Pulmonary artery endothelial cell (primary cell): Measurements from ENCODE around the gene ZSWIM8. TPM values are rescaled to one million over a fixed set of nuclear protein-coding genes. Genes with fewer than 3 reads are reported as not detected.
"Not testable (repeated sequence)": the region's sequence is repeated elsewhere in the genome, so short reads cannot be mapped to it uniquely, and the experiment has no call there.

Experiments used
- DNase-seq: peaks from one replicate; pipeline ENCODE4 v3.0.0-alpha.2; 2011; ENCODE audit warnings: low read depth, low spot score
- total RNA-seq: library from RNA; depleted of rRNA; stranded (reverse); fragments of >200 nt; gene quantifications from 2 replicates; pipeline ENCODE4 v1.2.3, GENCODE V29; 2014

ZSWIM8 gene
- total RNA-seq: 31.5 and 39.8 TPM in 2 replicates

- DNase-seq: peak; percentile 88
Measured at GRCh38 chr10:73785211-73785720, at the start of gene ZSWIM8. Gene ZSWIM8 (plus strand): TSS chr10:73785606. CDS start chr10:73785879, 273 bp downstream.

- not testable (repeated sequence) for DNase-seq
Measured at GRCh38 chr10:73740501-73741254, 44.7 kb upstream of the ZSWIM8 start.

- no peak for DNase-seq
Measured at GRCh38 chr10:73742454-73742734, 43.0 kb upstream of the ZSWIM8 start.

GRCh38 chr10:73743327-73743904, 42.0 kb upstream of the ZSWIM8 start:
- no peak for DNase-seq

GRCh38 chr10:73743905-73744663, 41.3 kb upstream of the ZSWIM8 start, which contains the start of gene SEC24C:
Gene SEC24C (plus strand): TSS chr10:73744372. CDS start chr10:73746833, 2,461 bp downstream.
- peak; percentile 82 for DNase-seq

- peak; percentile 15 for DNase-seq
Measured at GRCh38 chr10:73744664-73744975, 40.8 kb upstream of the ZSWIM8 start.

- DNase-seq: no peak
Measured at GRCh38 chr10:73746721-73747120, 38.7 kb upstream of the ZSWIM8 start.

GRCh38 chr10:73750819-73751218, 34.6 kb upstream of the ZSWIM8 start:
- no peak for DNase-seq

- no peak for DNase-seq
Measured at GRCh38 chr10:73756183-73756582, 29.2 kb upstream of the ZSWIM8 start.

GRCh38 chr10:73758704-73759511, 26.5 kb upstream of the ZSWIM8 start:
- DNase-seq: no peak

- no peak for DNase-seq
Measured at GRCh38 chr10:73759512-73760115, 25.8 kb upstream of the ZSWIM8 start.

- no peak for DNase-seq
Measured at GRCh38 chr10:73761781-73762180, 23.6 kb upstream of the ZSWIM8 start.

GRCh38 chr10:73762915-73763314, 22.5 kb upstream of the ZSWIM8 start:
- no peak for DNase-seq

GRCh38 chr10:73763343-73763742, 22.1 kb upstream of the ZSWIM8 start:
- no peak for DNase-seq

- no peak for DNase-seq
Measured at GRCh38 chr10:73765066-73765465, 20.3 kb upstream of the ZSWIM8 start.

GRCh38 chr10:73768881-73769280, 16.5 kb upstream of the ZSWIM8 start:
- DNase-seq: no peak

- no peak for DNase-seq
Measured at GRCh38 chr10:73769396-73769795, 16.0 kb upstream of the ZSWIM8 start.

GRCh38 chr10:73771722-73772280, 13.6 kb upstream of the ZSWIM8 start:
- DNase-seq: no peak

- no peak for DNase-seq
Measured at GRCh38 chr10:73772281-73773151, 12.9 kb upstream of the ZSWIM8 start.
